ENCODE results near the gene PRR35.

The PRR35 gene

GRCh38 chr16:608019-608418 is 47.8 kb downstream of the PRR35 start:
- no peak for TF ChIP-seq ZFX (IDR thresholded peaks at IDR 0.05; ENCODE audit: borderline replicate concordance)
- no peak for TF ChIP-seq CTCF (IDR thresholded peaks at IDR 0.05)
- no peak overlapping the region for H3K27ac ChIP-seq

- no peak for TF ChIP-seq CTCF (IDR thresholded peaks at IDR 0.05)
- TF ChIP-seq ZFX (IDR thresholded peaks at IDR 0.05; ENCODE audit: borderline replicate concordance) = no peak
- no peak overlapping the region for H3K27ac ChIP-seq
Measured at GRCh38 chr16:609316-609715, 49.1 kb downstream of the PRR35 start.

- H3K27ac ChIP-seq = no peak overlapping the region
- TF ChIP-seq CTCF (IDR thresholded peaks at IDR 0.05) (no peak), ZFX (IDR thresholded peaks at IDR 0.05; ENCODE audit: borderline replicate concordance) (no peak)
Measured at GRCh38 chr16:609984-610383, 49.8 kb downstream of the PRR35 start.

DNA sequence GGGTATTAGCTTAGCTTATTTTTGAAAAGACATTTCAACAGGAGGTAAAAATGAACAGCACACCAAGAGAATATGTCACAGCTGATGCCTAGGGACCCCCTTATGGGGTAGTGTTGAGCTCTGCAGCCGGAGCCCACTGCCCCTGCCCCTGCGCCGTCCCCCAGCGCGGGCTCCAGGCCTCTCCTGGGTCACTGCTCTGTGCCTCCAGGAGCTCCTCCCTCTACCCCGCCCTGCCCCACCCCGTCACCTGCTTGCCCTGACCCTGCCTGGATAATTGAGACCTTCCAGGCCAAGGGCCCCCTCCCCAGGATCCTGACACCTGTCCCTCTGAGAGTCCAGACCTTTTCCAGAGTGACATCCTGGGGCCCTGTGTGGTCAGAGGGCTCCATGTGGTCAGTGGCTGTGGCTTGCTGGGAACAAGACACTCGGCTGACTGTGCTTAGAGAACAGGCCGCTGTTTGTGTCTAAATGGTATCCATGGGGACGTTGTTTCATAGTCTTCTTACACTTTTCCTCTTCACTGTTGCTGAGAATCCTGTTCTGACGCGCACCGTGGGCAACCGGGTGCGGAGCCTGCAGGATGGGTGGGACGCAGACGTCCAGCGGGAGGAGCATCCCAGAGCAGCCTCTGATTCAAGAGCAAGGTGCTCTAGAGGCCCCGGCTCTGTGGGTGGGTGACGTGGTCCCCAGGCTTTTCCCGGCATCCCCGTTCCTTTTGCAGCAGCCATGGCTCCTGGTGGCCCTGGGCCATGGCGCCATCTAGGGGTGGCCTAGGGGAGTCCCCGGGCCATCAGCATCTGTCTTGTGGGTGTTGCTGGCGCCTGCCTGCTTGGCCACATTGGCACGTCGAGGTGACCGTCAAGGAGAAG is 50.6 kb downstream of the PRR35 start:
- no peak overlapping the region for H3K27ac ChIP-seq

DNA sequence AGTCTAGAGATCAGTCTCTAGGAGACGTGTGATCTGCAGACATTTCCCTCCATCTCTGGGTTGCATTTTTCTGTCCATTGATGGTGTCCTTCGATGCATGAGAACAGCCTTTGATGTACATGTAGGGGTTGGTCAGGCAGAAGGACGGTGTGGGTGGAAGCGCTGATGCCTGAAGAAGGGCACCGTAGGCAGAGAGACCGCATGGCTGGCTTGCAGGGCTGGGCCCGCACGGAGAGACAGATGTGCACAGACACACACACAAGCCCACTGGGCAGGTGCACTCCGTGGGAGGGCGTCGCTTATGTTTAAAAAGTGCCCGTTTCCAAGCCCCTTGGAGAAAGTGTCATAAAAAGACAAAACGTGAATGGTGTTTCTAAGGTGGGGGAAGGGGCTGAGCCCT is 54.9 kb downstream of the PRR35 start:
- H3K27ac ChIP-seq = no peak overlapping the region
- TF ChIP-seq ZFX (IDR thresholded peaks at IDR 0.05; ENCODE audit: borderline replicate concordance) (no peak), CTCF (IDR thresholded peaks at IDR 0.05) (no peak)

More for the DNA sequence above, 50.6 kb downstream of the PRR35 start:
- TF ChIP-seq ZFX (IDR thresholded peaks at IDR 0.05; ENCODE audit: borderline replicate concordance) (no peak), CTCF (IDR thresholded peaks at IDR 0.05) (peak; percentile 49)

All from 22Rv1 (cell line).